HFFc6 (cell line): Measurements from ENCODE around the gene NLRP1. TPM values are rescaled to one million over a fixed set of nuclear protein-coding genes. Genes with fewer than 3 reads are reported as not detected.

Source experiments
- DNase-seq: peaks from one replicate; pipeline ENCODE4 v3.0.0-alpha.2; 2018
- H3K27ac Mint-ChIP-seq: 2 replicates; pipeline ENCODE4 v1.8.0; 2020; ENCODE audit warnings: mild to moderate bottlenecking, mixed read lengths
- H3K27me3 Mint-ChIP-seq: 2 replicates; pipeline ENCODE4 v1.8.0; 2021; ENCODE audit warnings: mild to moderate bottlenecking, moderate library complexity, mixed read lengths; ENCODE audit not compliant: insufficient read depth
- H3K36me3 Mint-ChIP-seq: 2 replicates; pipeline ENCODE4 v1.8.0; 2021; ENCODE audit warnings: low read depth, mixed read lengths
- H3K4me1 Mint-ChIP-seq: 2 replicates; pipeline ENCODE4 v1.8.0; 2020; ENCODE audit warnings: low read depth, mixed read lengths
- H3K4me3 Mint-ChIP-seq: 2 replicates; pipeline ENCODE4 v1.8.0; 2020; ENCODE audit warnings: mild to moderate bottlenecking, moderate library complexity, mixed read lengths
- H3K9me3 Mint-ChIP-seq: 2 replicates; pipeline ENCODE4 v1.8.0; 2020; ENCODE audit warnings: mild to moderate bottlenecking, mixed read lengths
- total RNA-seq, 6 experiments: library from RNA; stranded (reverse); fragmentation: NEBNext Ultra II Directional; extraction: Animal tissue kit (Norgen Biotek cat#: 25700); gene quantifications; 2 replicates in 1 of 6; 3 replicates in 5 of 6; pipeline ENCODE4 v1.2.3, GENCODE V29; 2021
- TF ChIP-seq, protein P1 (sequence below): fragments of 200-600 bp; sonication (generic); IDR thresholded peaks from 2 replicates; pipeline ENCODE4 v1.5.0; 2021; ENCODE audit warnings: antibody characterized with exemption, mild to moderate bottlenecking

Gene NLRP1
- total RNA-seq, 6 experiments from 2014 or later = 26.9 to 44.9 (median 40.6) TPM

DNA sequence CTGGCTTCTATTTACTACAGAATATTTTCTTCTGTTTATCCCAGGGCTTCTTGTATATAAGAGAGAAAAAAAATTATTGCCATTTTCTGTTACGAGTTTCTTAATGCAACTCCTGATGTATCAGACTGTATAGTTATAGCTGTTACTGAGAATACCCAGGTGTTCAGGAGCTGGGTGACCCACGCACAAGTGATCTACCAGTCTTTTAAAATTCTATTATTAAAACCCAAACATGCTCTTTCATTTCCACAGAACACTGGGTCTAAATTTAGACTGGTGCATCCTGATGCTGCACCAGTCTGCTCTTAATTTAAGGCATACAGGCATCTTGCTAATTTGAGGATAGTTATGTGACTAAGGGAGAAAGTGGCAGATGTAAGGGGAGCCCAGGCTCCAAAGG, 31.2 kb upstream of the NLRP1 start:
- DNase-seq = no peak
- Mint-ChIP-seq H3K27me3 (peaks cover 27% of the 10 kb centered on the region), H3K4me3 (no peak overlapping the region), H3K36me3 (no peaks in the 10 kb centered on the region), H3K9me3 (no peaks in the 10 kb centered on the region; the same call in 1 of the 2 replicates), H3K27ac (no peak overlapping the region), H3K4me1 (0 out of 2 replicates have a peak, but pooled peaks cover 7% of the 10 kb centered on the region)
- TF ChIP-seq, protein P1, sequence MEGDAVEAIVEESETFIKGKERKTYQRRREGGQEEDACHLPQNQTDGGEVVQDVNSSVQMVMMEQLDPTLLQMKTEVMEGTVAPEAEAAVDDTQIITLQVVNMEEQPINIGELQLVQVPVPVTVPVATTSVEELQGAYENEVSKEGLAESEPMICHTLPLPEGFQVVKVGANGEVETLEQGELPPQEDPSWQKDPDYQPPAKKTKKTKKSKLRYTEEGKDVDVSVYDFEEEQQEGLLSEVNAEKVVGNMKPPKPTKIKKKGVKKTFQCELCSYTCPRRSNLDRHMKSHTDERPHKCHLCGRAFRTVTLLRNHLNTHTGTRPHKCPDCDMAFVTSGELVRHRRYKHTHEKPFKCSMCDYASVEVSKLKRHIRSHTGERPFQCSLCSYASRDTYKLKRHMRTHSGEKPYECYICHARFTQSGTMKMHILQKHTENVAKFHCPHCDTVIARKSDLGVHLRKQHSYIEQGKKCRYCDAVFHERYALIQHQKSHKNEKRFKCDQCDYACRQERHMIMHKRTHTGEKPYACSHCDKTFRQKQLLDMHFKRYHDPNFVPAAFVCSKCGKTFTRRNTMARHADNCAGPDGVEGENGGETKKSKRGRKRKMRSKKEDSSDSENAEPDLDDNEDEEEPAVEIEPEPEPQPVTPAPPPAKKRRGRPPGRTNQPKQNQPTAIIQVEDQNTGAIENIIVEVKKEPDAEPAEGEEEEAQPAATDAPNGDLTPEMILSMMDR = no peak

- H3K4me3 Mint-ChIP-seq = no peak overlapping the region
- no peak overlapping the region for H3K27ac Mint-ChIP-seq
- no peaks in the 10 kb centered on the region; the same call in 1 of the 2 replicates for H3K9me3 Mint-ChIP-seq
- H3K27me3 Mint-ChIP-seq = peaks cover 45% of the 10 kb centered on the region
- no peaks in the 10 kb centered on the region for H3K36me3 Mint-ChIP-seq
- TF ChIP-seq, protein P1 = no peak
- no peak for DNase-seq
- 0 out of 2 replicates have a peak, but pooled peaks cover 7% of the 10 kb centered on the region for H3K4me1 Mint-ChIP-seq
Measured at GRCh38 chr17:5610956-5611355, 26.6 kb upstream of the NLRP1 start.

- Mint-ChIP-seq H3K27me3 (peaks cover 34% of the 10 kb centered on the region), H3K9me3 (no peaks in the 10 kb centered on the region; the same call in 1 of the 2 replicates), H3K36me3 (no peaks in the 10 kb centered on the region), H3K27ac (no peak overlapping the region), H3K4me3 (no peak overlapping the region), H3K4me1 (0 out of 2 replicates have a peak, but pooled peaks cover 7% of the 10 kb centered on the region)
- no peak for DNase-seq
- TF ChIP-seq, protein P1 = no peak
Measured at GRCh38 chr17:5608399-5609112, 24.2 kb upstream of the NLRP1 start.

DNA sequence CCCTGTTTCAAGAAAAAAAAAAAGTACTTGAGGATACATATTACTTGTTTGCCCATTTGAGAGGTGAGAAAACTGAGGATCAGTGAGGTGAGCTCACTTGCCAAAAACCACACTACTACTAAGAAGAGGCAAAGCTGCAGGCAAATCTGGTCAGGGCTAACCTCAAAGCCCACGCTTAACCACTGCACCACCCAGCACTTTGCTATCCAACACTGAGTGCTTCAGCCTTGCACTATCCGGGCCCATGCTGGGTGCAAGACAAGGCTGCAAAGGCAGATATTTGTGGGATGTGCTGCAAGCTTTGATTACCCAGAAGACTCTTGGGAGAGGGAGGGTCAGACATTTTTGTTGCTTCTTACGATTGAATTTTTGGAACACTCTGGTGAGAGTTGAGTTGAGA, 23.6 kb upstream of the NLRP1 start:
- Mint-ChIP-seq H3K9me3 (no peaks in the 10 kb centered on the region; the same call in 1 of the 2 replicates), H3K4me3 (no peak overlapping the region), H3K27me3 (peaks cover 31% of the 10 kb centered on the region), H3K27ac (no peak overlapping the region), H3K4me1 (0 out of 2 replicates have a peak, but pooled peaks cover 7% of the 10 kb centered on the region), H3K36me3 (no peaks in the 10 kb centered on the region)
- TF ChIP-seq, protein P1 = no peak
- no peak for DNase-seq

DNA sequence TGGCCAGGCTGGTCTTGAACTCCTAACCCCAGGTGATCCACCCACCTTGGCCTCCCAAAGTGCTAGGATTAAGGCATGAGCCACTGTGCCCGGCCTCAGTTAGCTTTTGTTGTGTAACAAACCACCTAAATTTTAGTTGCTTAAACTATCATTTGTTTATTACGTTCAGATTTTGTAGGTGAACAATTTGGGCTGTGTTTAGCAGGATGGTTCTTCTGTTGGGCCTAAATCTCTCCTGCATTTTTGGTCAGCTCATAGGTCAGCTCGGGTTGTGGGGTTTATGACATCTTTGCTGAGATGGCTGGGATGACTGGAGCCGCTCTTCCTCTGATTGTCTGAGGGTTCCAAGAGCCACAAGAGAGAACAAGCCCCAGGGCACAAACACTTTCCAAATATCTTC, 21.1 kb upstream of the NLRP1 start:
- no peaks in the 10 kb centered on the region for H3K4me1 Mint-ChIP-seq
- H3K9me3 Mint-ChIP-seq = no peaks in the 10 kb centered on the region; the same call in 1 of the 2 replicates
- no peak overlapping the region for H3K27ac Mint-ChIP-seq
- no peak overlapping the region for H3K4me3 Mint-ChIP-seq
- no peak for DNase-seq
- peaks cover 40% of the 10 kb centered on the region for H3K27me3 Mint-ChIP-seq
- TF ChIP-seq, protein P1 = no peak
- H3K36me3 Mint-ChIP-seq = no peaks in the 10 kb centered on the region
